Omental fat pad (tissue), 4 donors: ENCODE results near the gene HMCN2. TPM values are rescaled to one million over a fixed set of nuclear protein-coding genes. Genes with fewer than 3 reads are reported as not detected.

Experiments used
- ATAC-seq: fragments of 150-250 bp; one replicate; pipeline ENCODE4 v1.9.1; 2016; ENCODE audit warnings: mild to moderate bottlenecking, moderate library complexity; ENCODE audit not compliant: low FRiP score
- DNase-seq: peaks from one replicate; pipeline ENCODE4 v3.0.0-alpha.2; 2019; ENCODE audit warnings: low spot score
- CTCF ChIP-seq, 3 donors: fragments of 450-650 bp; IDR thresholded peaks; one replicate each; pipeline ENCODE4 v1.5.1; 2016 to 2017; ENCODE audit warnings: antibody characterized with exemption in 3 of 3, mild to moderate bottlenecking in 3 of 3, moderate library complexity in 2 of 3
- total RNA-seq, 4 donors: library from RNA; depleted of rRNA; stranded (reverse); fragments of >200 nt; gene quantifications; one replicate each; pipeline ENCODE4 v1.1.0, GENCODE V29; 2016

The HMCN2 gene
- total RNA-seq, 4 donors from 2014 or later, result 0.19 to 5.8 (median 0.75) TPM

GRCh38 chr9:130225586-130225985, 40.0 kb upstream of the HMCN2 start:
- no peak for ATAC-seq
- no peak for TF ChIP-seq CTCF (IDR thresholded peaks at IDR 0.05)
- no peak for DNase-seq

- DNase-seq (no peak), ATAC-seq (no peak)
- TF ChIP-seq CTCF (IDR thresholded peaks at IDR 0.05), result no peak
Observed at GRCh38 chr9:130226112-130226511, 39.4 kb upstream of the HMCN2 start.

DNA sequence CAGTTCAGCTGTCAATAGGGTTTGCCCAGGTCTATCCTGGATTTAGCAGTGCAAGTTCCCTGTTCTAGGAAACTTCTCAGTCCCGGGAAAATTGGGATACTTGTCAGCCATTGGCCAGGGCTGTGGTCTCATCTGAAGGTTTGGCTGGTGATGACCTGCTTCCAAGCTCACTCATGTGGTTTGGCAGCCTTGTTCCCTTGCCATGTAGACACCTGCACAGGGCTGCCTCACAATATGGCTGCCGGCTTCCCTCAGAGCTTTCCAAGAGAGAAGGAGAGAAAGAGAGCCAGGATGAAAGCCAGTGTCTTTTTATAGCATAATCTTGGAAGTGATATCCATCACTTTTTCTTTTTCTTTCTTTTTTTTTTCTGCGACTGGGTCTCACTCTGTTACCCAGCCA, 37.7 kb upstream of the HMCN2 start:
- ATAC-seq (no peak), DNase-seq (no peak)
- no peak for TF ChIP-seq CTCF (IDR thresholded peaks at IDR 0.05)

DNA sequence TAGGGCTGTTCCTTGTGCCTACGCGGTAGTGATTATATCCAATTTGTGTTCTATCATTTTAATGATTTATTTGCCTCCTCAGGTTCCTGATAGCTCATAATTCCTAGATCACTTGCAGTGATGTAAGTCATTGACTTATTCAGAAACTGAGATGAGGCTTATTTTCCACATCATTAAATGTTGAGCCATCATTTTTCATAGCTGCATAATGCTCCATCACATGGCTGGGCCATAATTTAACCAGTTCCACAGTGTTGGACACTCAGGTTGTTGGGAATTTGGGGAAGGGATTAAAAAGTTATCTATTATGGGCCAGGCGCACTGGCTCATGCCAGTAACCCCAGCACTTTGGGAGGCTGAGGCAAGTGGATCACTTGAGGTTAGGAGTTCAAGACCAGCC, 35.8 kb upstream of the HMCN2 start:
- no peak for TF ChIP-seq CTCF (IDR thresholded peaks at IDR 0.05)
- DNase-seq, result no peak
- ATAC-seq, result no peak

DNA sequence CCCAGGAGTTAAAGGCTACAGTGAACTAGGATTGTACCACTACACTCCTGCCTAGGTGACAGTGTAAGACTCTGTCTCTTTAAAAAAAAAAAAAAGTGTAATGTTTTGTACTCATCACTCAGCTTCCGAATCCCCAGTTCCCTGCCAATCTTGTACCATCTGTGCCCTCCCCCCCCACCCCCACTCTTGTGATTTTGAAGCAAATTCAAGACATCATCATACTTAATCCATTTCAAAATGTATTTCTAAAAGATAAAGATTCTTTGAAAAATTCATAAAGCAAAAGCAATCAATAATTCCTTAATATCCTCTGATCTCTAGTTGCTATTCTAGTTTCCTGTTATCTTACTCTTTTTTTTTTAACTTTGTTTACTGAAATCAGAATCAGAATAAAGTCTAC, 34.9 kb upstream of the HMCN2 start:
- no peak for TF ChIP-seq CTCF (IDR thresholded peaks at IDR 0.05)
- no peak for ATAC-seq
- DNase-seq, result no peak

- ATAC-seq (no peak), DNase-seq (no peak)
- no peak for TF ChIP-seq CTCF (IDR thresholded peaks at IDR 0.05)
Observed at GRCh38 chr9:130232899-130233586, 32.5 kb upstream of the HMCN2 start.

GRCh38 chr9:130233587-130233945, 32.0 kb upstream of the HMCN2 start:
- no peak for TF ChIP-seq CTCF (IDR thresholded peaks at IDR 0.05)
- DNase-seq (no peak), ATAC-seq (no peak)
